NCI-H2029 (cell line): ENCODE data around the gene PRPF19.

Source experiments
- DNase-seq: peaks from one replicate; lab custom pipeline; 2025; lab: John Stamatoyannopoulos, UW

Gene PRPF19

GRCh38 chr11:60857378-60858232 is 48.8 kb downstream of the PRPF19 start:
- no peak for DNase-seq

GRCh38 chr11:60855726-60856633 is 50.4 kb downstream of the PRPF19 start, which contains the start of gene PTGDR2:
Gene PTGDR2, minus strand, starts transcription at chr11:60855950. Its CDS starts 2,228 bp downstream, at chr11:60853722.
- no peak for DNase-seq

DNA sequence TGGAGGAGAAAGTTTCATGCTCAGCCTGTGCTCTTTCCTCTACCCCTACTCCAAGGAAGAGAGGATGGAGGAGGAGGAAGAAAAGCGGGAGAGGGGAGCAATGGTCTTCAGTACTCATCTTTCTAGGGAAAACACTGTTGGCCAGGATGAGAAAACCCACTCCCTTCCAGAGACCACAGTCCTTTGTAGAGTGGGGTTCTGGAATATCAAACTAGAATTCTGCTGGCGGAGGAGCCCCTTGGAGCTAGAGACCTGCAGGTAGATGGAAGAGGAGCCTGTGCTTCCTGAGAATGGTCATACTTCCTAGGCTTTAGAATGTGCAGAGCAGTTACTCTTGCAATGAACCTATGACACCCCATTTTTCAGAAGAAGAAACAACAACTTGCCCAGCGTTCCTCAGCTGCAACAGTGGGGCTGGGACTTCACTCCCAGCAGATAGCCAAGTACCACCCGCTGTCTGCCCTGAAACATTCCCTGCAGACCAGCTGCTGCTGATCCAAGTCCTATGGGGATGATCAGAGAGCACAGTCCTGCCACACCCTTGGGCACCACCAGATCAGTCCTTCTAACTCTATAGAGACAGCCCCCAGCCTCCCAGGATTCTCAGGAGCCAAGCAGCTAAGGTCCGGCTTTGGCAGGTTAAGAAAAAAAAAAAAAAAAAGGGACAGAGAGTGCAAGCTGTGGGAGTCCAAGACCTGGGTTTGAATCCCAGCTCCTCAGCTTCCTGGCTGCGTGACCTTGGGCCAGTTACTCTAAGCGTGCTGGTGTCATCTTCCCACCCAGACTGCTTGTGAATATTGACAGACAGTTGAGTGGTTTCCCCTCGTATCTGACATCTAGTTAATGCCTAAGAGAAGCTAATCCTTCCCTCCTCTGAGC is 51.3 kb downstream of the PRPF19 start:
- DNase-seq, result no peak

DNA sequence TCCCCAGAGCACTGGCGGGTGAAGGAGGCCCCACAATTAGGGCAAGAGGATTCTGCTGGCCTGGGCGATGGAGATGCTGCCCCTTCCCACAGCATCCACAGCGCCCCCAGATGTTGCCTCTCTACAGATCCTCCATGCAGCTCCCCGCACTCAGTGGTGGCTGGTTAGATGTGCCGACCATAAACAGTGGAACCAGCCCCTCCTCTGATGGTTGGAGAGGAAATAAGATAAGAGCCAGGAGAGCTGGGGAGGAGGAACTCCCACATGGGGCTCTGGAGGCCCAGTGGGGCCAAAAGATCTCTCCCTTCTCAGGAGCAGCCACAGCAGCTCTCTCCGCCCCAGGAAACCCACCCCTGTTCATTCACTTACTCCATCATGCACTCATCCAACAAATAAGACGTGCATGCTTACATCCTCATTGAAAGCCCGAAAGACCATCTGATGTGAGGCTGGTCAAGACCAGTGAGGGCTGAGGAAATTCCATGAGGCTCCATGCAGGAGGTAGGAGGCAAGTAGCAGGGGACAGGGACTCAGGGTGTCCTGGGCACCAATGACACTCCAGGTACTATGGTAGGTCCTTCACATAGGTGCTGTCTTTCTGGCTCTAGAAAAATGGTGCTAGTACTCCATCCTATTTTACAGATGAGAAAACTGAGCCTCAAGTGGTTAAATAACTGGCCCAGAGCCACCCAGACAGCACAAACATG is 52.1 kb downstream of the PRPF19 start:
- DNase-seq, result no peak

DNA sequence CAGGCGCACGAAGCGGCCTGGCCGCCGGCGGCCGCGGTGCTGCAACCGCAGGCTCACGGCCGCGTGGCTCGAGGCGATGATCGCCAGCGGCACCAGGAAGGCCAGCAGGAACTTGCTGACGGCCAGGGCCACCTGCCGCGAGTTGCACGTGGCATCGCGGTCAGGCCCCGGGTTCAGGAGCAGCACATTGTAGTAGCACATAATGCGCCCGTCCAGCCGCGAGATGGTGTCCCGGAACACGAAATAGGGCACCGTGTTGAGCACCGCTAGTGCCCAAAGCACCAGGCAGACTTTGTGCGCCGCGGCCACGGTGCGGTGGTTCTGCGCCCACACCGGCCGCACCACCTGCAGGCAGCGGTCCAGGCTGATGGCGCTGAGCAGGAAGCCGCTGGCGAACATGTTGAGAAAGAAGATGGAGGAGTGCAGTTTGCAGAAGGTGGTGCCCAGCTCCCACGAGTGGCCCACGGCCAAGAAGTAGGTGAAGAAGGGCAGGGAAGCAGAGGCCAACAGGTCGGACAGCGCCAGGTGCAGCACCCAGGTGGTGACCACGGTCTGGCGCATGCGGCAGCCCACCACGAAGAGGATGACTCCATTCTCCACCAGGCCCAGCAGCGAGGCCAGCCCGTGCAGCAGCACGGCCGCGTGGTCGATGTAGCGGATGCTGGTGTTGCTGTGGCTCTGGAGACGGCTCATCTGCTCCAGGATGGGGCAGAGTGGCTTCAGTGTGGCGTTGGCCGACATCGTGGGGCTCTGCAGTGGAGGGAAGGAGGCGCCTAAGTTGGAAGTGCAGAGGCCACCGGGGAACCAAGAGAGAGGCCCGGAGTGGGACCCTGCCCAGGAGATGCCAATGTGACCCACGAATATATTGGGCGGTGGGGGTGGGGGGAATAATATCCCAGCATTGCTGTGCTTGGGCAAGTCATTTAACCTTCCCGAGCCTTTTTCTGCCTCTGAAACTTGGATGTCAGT is 53.1 kb downstream of the PRPF19 start:
- DNase-seq, result no peak

- DNase-seq, result no peak
These were observed 54.0 kb downstream of the PRPF19 start for GRCh38 chr11:60852117-60852981.

DNA sequence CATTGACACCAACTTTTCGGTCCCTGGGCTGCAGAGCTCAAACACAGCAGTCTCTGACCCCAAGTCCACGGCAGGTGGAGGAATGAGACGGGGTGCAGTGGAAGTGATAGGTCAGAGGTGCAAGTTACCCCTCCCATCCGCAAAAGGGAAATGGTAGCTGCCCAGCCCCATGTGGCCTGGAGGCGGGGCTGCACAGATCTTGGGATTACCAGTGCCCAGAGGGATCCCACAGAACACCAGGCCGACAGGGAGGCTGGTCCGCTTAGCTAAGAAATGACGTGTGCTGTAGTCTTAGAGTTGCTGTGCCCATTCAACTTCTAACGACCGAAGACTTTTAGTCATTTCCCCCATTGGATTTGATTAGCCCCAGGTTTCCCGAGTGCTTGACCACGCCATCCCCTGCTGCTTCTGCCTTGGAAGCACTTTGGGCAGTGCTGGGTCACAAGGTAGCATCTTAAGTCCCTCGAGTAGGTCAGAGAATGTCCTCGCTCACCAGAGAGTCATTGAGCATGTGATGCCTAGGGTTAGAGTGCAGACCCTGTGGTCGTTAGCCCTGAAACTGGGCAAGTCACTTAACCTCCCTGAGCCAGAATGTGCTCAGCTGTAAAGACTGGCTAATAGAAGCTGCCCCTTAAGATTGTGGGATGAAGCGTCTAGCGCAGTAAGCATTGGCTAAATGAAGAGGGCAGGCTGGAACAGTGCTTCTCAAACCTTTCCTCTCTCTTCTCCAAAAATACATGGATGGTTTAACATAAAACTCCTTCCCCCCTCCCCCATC is 54.9 kb downstream of the PRPF19 start:
- DNase-seq, result no peak

GRCh38 chr11:60849641-60850520 is 56.5 kb downstream of the PRPF19 start:
- DNase-seq, result no peak

GRCh38 chr11:60848714-60849151 is 57.7 kb downstream of the PRPF19 start:
- no peak for DNase-seq

DNA sequence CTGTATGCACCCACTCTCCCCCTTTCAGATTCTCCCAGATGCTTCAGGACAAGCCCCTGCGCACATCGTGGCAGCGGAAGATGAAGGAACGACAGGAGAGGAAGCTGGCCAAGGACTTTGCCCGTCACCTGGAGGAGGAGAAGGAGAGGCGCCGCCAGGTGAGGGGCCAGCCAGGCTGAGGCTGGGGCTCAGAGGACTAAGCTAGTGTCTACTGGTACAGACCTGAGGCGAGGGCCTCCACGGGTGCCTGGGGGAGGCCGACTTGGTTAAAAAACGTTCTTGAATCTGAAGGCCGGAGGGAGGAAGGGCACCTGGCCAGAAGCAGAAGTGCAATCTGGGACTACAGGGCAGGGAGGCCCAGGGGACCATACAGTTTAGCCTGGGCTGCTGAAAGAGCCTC is 58.5 kb downstream of the PRPF19 start:
- DNase-seq, result no peak

- DNase-seq, result no peak
These were observed 59.1 kb downstream of the PRPF19 start for GRCh38 chr11:60847281-60847680.

- no peak for DNase-seq
These were observed 61.0 kb downstream of the PRPF19 start for GRCh38 chr11:60845338-60845737.

GRCh38 chr11:60844870-60845221 is 61.5 kb downstream of the PRPF19 start:
- DNase-seq, result no peak

- no peak for DNase-seq
These were observed 62.1 kb downstream of the PRPF19 start for GRCh38 chr11:60844045-60844869.

DNA sequence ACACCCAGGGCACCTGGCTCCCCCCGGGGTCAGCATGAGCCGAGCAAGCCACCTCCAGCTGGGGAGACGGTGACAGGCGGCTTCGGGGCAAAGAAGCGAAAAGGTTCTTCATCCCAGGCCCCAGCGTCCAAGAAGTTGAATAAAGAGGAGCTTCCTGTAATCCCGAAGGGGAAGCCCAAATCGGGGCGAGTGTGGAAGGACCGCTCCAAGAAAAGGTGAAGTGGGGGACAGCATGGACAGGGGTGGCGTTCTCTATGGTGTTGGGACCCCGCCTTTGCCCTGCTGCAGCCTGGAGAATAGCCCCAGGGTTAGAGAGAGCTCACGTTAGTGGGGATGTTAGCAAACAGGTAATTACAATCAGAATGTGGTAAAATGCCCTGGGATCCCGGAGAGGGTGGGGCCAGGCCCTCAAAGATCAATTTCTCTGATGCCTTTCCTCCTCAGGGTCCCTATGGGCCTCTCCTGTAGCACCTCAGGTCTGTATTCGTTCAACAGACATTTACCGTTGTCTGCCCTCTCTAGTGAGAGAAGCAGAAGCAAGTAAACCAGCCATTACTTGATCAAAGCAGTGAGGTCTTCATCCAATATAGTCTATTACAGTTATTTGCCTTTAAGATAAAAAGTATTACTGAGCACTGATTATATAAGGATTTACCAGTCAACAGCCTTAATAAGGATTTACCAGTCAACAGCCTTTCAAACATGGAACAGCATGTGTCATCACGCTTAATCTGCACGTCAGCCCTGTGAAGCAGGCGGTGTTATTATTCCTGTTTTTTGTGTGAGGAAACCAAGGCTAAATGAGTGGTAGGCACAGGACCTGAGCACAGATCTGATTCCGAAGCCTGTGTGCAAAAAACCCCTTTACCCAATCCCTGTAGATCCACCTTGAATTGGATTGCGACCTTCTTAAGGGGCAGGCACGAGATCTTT is 63.5 kb downstream of the PRPF19 start:
- DNase-seq, result no peak
